ENCODE data around the gene DSE. TPM values are rescaled to one million over a fixed set of nuclear protein-coding genes. Genes with fewer than 3 reads are reported as not detected.

The DSE gene
- total RNA-seq, 3 donors from 2014 or later (not counting 1 experiment from before 2014, with no cell fraction given) = 7.4 to 9.6 (median 7.6) TPM

DNA sequence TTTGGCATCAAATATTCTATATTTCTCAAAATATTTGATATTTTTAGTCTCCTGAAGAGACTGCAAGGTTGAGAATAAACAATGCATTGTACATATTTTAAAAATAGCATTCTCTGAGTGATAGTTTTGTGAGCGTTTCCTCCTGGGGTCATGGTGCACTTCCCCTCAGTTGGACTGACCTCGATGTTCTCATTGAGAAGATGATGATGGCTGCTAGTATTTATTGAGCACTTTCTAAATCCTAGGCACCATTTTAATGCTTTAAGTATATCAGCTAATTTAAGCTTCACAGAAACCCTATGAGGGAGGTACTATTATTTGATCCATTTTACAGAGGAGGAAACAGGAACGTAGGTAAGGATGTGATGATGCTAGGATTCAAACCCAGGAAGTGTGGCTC is 18.2 kb downstream of the DSE start:
- H3K27ac ChIP-seq (ENCODE audit: low read length) = no peak overlapping the region
- 8% methylated on average over 3 of the region's 3 CpGs for WGBS (ENCODE audit: insufficient coverage)
- no peak overlapping the region for H3K4me3 Mint-ChIP-seq
- H3K27me3 Mint-ChIP-seq (ENCODE audit: low read depth in 2 of 2) = peaks cover 0 to 2% of the 10 kb centered on the region in 2 donors
- no peaks in the 10 kb centered on the region for H3K9me3 Mint-ChIP-seq
- H3K4me3 ChIP-seq (ENCODE audit: low read length) = no peak overlapping the region
- TF ChIP-seq, protein P1, sequence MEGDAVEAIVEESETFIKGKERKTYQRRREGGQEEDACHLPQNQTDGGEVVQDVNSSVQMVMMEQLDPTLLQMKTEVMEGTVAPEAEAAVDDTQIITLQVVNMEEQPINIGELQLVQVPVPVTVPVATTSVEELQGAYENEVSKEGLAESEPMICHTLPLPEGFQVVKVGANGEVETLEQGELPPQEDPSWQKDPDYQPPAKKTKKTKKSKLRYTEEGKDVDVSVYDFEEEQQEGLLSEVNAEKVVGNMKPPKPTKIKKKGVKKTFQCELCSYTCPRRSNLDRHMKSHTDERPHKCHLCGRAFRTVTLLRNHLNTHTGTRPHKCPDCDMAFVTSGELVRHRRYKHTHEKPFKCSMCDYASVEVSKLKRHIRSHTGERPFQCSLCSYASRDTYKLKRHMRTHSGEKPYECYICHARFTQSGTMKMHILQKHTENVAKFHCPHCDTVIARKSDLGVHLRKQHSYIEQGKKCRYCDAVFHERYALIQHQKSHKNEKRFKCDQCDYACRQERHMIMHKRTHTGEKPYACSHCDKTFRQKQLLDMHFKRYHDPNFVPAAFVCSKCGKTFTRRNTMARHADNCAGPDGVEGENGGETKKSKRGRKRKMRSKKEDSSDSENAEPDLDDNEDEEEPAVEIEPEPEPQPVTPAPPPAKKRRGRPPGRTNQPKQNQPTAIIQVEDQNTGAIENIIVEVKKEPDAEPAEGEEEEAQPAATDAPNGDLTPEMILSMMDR (IDR thresholded peaks at IDR 0.05) = no peak
- intact Hi-C loops (cut with micrococcal nuclease) = no loop called here
- H3K27ac Mint-ChIP-seq = peak overlapping the region in 1 of 2 donors; percentile 44
- H3K9me3 ChIP-seq (ENCODE audit: control insufficient read depth, insufficient read depth, low read length) = no peaks in the 10 kb centered on the region
- H3K36me3 ChIP-seq (ENCODE audit: control insufficient read depth, insufficient read depth, low read length) = no peaks in the 10 kb centered on the region
- peaks cover 18 to 22% of the 10 kb centered on the region in 2 donors for H3K4me1 Mint-ChIP-seq
- DNase-seq (no peak), ATAC-seq (no peak)
- peaks cover 13% of the 10 kb centered on the region for H3K4me1 ChIP-seq (ENCODE audit: control insufficient read depth, insufficient read depth, low read length)
- H3K27me3 ChIP-seq (ENCODE audit: control insufficient read depth, insufficient read depth, low read length) = no peaks in the 10 kb centered on the region
- H3K36me3 Mint-ChIP-seq = no peaks in the 10 kb centered on the region

DNA sequence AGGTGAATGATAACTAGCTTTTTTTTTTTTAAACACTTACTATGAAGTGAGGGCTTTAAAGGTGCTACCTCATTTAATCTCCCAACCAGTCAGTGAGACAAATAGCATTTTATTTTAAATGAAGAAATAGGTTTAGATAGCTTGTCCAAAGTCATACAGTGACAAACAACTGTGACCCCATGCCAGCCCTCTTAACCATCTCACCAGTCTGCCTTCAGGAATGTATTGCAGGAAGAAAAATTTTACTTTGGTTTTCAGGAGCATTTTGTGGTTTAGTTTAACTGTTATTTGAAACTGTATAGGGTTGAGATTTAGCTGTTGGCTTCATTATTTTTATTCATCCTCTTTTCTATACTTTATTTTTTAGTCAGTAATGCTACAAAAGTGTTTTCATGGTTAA is 18.6 kb downstream of the DSE start:
- Histone ChIP-seq H3K36me3 (ENCODE audit: control insufficient read depth, insufficient read depth, low read length) (no peaks in the 10 kb centered on the region), H3K9me3 (ENCODE audit: control insufficient read depth, insufficient read depth, low read length) (no peaks in the 10 kb centered on the region)

DNA sequence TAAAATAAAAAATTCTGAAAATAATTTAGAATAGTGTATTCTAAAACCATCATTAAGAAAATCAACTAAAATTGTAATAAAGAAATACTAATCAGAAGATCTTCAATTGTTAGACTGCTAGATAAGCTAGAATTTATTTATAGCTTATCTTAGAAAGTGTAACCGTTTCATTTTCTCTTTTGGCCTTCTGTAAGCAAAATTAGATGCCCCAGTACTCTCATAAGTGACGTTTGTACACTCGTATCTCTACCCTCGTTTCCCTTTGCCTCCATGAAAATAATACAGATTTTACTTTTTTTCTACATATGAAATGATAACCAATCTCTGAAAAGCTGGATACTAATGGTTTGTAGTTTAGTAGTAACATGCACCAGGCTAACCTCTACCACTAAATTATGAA is 19.8 kb downstream of the DSE start:
- H3K27me3 ChIP-seq (ENCODE audit: control insufficient read depth, insufficient read depth, low read length) = no peaks in the 10 kb centered on the region
- H3K9me3 Mint-ChIP-seq = no peaks in the 10 kb centered on the region
- WGBS (ENCODE audit: insufficient coverage) = 6% methylated on average over 4 of the region's 4 CpGs
- no peaks in the 10 kb centered on the region for H3K36me3 ChIP-seq (ENCODE audit: control insufficient read depth, insufficient read depth, low read length)
- peaks cover 18 to 22% of the 10 kb centered on the region in 2 donors for H3K4me1 Mint-ChIP-seq
- H3K4me1 ChIP-seq (ENCODE audit: control insufficient read depth, insufficient read depth, low read length) = peaks cover 13% of the 10 kb centered on the region
- H3K27ac ChIP-seq (ENCODE audit: low read length) = no peak overlapping the region
- no peaks in the 10 kb centered on the region for H3K9me3 ChIP-seq (ENCODE audit: control insufficient read depth, insufficient read depth, low read length)
- H3K4me3 ChIP-seq (ENCODE audit: low read length) = no peak overlapping the region
- H3K4me3 Mint-ChIP-seq = peak overlapping the region; percentile 21
- no peaks in the 10 kb centered on the region for H3K36me3 Mint-ChIP-seq
- intact Hi-C loops (cut with micrococcal nuclease) = no loop called here
- TF ChIP-seq, protein P1 (IDR thresholded peaks at IDR 0.05) = no peak
- H3K27ac Mint-ChIP-seq = peak overlapping the region in 1 of 2 donors; percentile 14
- no peak for ATAC-seq
- no peaks in the 10 kb centered on the region for H3K27me3 Mint-ChIP-seq (ENCODE audit: low read depth in 2 of 2)
- peak in 1 of 2 donors; percentile 20 for DNase-seq

More for the DNA sequence above, 18.6 kb downstream of the DSE start:
- no peak overlapping the region for H3K4me3 Mint-ChIP-seq
- H3K27me3 Mint-ChIP-seq (ENCODE audit: low read depth in 2 of 2) = peaks cover 0 to 2% of the 10 kb centered on the region in 2 donors
- H3K36me3 Mint-ChIP-seq = no peaks in the 10 kb centered on the region
- TF ChIP-seq, protein P1 (IDR thresholded peaks at IDR 0.05) = no peak
- H3K9me3 Mint-ChIP-seq = no peaks in the 10 kb centered on the region
- ATAC-seq (no peak), DNase-seq (no peak)
- no peak overlapping the region for H3K27ac ChIP-seq (ENCODE audit: low read length)
- intact Hi-C loops (cut with micrococcal nuclease) = no loop called here
- peak overlapping the region in 1 of 2 donors; percentile 44 for H3K27ac Mint-ChIP-seq
- peaks cover 18 to 22% of the 10 kb centered on the region in 2 donors for H3K4me1 Mint-ChIP-seq
- no peak overlapping the region for H3K4me3 ChIP-seq (ENCODE audit: low read length)
- no peaks in the 10 kb centered on the region for H3K27me3 ChIP-seq (ENCODE audit: control insufficient read depth, insufficient read depth, low read length)
- H3K4me1 ChIP-seq (ENCODE audit: control insufficient read depth, insufficient read depth, low read length) = peaks cover 13% of the 10 kb centered on the region
